NCI-H1048 (cell line): ENCODE data around the gene GLOD4.
"Not testable (repeated sequence)": the region's sequence is repeated elsewhere in the genome, so short reads cannot be mapped to it uniquely, and the experiment has no call there.

Experiments used
- DNase-seq: peaks from one replicate; lab custom pipeline; 2025; lab: John Stamatoyannopoulos, UW

Gene GLOD4, protein sequence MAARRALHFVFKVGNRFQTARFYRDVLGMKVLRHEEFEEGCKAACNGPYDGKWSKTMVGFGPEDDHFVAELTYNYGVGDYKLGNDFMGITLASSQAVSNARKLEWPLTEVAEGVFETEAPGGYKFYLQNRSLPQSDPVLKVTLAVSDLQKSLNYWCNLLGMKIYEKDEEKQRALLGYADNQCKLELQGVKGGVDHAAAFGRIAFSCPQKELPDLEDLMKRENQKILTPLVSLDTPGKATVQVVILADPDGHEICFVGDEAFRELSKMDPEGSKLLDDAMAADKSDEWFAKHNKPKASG

DNA sequence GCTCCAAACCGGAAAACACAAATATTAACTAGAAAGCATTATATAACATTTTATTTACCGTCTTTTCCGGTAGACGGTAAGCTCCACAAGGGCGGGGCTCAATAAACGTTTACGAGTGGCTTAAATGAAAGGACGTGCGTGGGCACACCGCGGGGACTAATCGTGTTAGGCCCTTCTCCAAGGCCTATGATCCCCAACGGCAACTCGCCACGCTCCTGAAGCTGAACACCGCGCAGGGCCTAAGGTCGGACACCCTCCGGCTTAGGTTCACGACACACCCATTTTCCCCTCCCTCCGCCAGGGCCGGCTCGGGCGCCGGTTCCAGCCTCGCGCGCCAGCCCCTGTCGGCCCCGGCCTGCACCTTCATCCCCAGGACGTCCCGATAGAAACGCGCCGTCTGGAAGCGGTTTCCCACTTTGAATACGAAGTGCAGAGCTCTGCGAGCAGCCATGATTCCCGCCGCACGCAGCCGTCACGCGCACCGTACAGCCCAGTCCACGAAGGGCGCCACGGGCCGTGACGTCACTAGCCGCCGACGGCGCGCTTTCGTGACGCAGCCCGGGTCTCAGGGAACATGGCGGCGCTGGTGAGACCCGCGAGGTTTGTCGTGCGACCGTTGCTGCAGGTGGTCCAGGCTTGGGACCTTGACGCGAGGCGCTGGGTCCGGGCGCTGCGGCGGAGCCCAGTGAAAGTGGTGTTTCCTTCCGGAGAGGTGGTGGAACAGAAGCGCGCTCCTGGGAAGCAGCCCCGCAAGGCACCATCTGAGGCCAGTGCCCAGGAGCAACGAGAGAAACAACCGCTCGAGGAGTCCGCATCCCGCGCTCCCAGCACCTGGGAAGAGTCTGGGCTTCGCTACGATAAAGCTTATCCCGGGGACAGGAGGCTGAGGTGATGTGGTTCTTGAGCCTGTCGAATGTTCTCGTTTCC lies at the start of gene GLOD4, which contains the start of gene MRM3:
GLOD4 (minus strand) TSS at position 476 of the 927 bp plus-strand sequence; CDS start at position 451, 25 bp downstream.
MRM3 (plus strand) TSS at position 549 of the 927 bp plus-strand sequence; CDS start at position 575, 26 bp downstream.
- peak; percentile 60 for DNase-seq

DNA sequence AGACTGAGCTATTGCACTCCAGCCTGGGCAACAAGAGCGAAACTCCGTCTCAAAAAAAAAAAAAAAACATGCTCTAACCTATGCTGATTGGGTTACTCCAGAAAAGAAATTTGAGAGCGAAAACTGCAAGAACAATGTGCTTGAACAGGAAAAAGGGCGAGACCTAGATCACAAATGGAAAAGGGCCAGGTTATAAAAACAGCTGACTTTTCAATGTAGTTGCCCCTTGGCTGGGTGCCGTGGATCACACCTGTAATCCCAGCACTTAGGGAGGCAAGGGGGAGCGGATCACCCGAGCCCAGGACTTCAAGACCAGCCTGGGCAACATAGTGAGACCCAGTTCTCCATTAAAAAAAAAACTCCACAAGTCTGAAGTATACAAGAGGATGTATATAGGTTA lies 48.9 kb upstream of the GLOD4 start:
- DNase-seq = no peak

DNA sequence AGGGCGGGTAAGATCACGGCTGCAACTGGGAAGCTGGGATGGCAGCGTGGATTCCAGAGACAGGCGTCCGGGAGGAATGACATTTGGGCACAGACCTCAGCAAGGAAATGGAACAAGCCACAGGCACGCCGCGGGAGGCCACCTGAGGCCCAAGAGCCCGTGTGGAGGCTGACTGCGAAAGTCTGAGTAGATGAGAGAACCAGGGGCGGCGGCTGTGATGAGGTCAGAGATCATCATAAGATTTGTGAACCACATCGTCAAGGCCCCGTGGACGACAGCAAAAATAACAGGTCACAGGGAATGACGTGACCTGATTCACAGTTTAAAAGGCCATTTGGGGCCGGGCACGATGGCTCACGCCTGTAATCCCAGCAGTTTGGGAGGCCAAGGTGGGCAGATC lies 48.3 kb upstream of the GLOD4 start:
- no peak for DNase-seq

DNA sequence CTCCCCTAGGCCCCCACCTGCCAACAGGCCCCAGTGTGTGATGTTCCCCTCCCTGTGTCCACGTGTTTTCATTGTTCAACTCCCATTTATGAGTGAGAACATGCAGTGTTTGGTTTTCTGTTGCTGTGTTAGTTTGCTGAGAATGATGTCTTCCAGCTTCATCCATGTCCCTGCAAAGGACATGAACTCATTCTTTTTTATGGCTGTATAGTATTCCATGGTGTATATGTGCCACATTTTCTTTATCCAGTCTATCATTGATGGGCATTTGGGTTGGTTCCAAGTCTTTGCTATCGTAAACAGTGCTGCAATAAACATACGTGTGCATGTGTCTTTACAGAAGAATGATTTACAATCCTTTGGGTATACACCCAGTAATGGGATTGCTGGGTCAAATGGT lies 47.5 kb upstream of the GLOD4 start:
- DNase-seq = not testable (repeated sequence)

DNA sequence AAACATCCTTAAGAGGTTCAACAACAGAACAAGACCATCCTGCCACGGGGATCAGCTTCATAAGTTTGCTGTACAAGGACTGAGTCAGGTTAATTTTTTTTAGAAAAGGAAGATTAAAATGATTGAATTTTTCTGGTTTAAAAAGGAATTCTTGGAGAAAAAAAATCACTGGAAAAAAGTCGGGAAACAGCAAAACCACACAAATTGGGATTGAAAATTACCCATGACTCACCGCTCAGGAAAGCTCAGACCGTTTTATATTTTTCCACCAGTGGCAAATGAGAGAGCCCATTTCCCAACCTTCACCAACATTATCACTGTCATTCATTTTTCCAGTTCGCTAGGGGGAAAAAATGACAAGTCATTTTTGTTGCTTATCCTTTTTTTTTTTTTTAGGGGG lies 46.7 kb upstream of the GLOD4 start:
- no peak for DNase-seq

DNA sequence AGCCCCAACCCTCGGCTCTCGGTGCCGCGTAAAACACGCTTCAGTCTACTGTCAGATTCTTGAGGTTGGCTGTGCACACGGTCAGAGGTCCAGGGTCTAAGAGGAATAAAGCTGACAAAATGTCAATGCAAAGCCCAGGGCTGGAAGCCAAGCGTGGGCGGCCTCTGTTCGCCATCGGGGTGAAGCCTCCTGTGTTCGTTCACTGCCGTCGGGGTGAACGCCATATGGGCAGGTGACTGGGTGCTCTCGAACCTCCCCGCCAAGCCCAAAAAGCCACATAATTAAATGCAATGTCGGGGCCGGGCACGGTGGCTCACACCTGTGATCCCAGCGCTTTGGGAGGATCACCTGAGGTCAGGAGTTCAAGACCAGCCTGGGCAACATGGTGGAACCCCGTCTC lies 44.7 kb upstream of the GLOD4 start:
- DNase-seq = no peak

DNA sequence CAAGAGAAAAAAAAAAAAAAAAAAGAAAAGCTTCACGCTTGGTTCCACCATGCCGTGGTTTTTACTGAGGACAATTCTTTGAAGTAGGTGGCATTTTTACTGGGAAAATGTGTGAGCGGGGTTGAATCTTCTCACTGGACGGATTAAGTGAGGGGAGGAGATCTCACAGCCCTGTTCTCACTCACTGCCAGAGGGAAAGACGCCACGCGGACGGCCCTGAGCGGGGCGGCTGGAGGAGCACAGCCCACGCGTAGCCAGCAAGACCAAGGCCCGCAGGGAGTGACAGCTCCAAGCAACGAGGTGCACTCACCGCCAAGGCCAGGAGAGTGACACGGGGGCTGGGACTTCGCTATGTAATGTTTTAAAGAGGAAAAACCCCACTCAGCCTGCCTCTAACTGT lies 43.1 kb upstream of the GLOD4 start:
- DNase-seq = no peak

DNA sequence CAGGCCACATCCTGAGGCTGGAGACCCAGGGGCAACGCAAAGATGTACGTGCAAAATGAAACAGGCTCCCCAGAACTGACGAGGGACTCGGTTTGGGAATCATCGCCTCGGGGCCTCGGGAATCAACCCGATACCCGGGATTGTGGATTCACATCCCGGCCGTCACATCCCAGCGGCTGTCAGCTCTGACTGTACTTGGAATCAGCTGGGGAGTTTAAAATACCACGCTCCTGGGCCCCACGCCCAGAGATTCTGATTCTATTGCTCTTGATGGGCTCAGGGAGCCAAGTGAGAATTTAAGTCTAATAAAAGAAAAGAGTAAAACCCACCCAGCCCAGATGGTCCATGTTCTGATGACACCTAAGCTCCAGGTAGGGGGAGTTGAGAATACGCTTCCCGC lies 42.3 kb upstream of the GLOD4 start:
- no peak for DNase-seq

DNA sequence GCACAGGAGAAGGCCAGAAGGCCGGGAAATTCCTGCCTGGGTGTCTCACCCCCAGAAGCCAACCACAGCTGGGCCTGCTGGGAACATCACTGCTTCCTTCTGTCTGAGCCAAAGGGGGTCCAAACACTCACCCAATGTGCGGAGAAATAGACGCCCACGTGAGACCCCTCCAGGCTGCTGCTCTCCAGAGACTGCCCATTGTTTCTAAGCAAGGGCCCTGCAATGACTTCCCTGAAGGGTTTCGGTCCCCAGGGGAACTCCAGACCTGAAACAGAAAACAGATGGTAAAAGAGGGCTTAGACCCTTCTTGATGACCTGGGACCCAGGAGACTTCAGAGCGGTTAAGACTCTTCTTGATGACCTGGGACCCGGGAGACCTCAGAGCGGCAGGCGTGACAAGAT lies 41.4 kb upstream of the GLOD4 start:
- DNase-seq = no peak

DNA sequence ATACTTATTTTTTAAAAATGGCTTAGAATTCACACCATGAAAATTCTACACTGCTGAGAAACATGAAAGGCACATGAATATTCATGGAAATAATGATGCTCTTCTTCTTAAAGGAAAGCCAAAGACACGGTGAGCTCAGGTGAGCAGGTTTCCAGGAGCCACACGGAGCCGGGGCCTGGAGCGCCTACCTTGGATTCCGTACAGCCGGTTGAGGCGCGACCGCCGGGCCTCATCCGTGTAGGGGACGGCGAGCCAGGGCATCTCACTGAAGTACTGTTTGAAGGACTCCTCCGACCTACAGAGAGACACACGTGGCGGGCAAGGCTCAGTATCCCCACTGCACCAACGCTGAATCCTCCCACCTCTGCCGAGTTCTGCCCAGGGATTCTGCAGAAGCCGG lies 37.2 kb upstream of the GLOD4 start:
- no peak for DNase-seq

DNA sequence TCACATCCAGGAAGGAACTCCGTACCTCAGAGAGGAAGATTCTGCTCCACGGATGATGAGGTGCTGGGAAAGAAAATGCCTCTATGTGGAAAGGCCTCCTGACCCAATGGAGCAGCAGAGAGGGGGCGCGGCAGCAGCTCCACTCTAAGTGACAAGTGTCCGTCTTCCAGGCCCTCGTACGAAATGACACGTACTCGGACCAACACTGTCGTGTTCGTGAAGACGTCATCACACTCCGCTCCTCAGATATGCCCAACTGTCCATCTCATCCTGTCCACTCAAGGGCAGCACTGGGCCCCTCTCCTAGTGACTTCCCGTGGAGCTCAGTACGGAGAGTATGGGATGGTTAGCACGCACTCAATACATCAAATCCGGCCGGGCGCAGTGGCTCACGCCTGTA lies 32.3 kb upstream of the GLOD4 start:
- no peak for DNase-seq

DNA sequence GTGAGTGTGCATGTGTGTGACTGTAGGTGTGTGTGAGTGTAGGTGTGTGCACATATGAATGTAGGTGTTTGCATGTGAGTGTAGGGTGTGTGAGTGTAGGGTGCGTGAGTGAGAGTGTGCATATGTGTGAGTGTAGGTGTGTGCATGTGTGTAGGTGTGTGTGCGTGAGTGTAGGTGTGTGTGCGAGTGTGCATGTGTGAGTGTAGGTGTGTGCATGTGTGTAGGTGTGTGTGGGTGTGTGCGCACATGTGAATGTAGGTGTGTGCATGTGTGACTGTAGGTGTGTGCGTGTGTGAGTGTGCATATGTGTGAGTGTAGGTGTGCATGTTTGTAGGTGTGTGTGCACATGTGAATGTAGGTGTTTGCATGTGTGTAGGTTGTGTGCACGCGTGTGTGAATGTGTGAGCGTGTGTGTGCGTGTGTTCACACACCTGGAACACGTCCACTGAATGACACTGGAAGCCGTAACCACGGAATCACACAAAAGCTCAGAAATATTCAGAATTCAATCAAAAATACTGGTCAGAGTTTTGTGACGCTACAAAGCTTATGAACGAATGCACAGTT lies 30.6 kb upstream of the GLOD4 start:
- no peak for DNase-seq

DNA sequence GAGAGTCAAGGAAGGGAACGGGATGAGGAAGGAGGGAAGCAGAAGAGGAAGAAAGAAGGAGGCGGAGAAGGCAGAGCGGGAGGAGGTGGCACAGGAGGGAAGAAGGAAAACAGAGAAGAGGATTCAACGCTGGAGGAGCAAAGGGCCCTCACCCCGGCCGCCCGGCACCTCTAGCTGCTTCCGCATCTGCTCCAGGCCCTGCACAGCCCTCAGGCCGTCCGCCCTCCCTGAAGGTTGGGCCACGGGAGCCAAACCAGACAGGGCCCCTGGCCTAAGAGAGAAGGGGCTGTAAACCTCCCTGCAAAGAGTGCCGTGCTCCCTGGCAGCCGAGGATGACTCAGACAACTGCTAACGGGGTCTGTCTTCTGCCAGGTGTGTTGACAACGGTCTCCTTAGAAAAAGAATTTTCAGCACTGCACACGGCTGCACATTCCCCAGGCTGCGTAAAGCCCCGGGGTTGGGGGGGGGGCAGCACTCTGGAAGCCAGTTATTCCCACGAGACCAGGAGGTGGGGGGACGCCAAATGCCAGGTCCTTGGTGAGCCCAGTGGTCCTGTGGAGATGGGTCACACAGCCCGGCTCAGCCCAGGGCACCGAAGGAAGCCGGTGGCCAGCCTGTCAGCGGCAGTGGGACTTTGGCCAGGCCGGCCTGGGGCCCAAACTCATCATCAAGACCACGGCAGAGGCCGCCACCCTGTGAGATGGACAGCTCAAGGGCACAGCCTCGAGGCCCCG lies 29.1 kb upstream of the GLOD4 start:
- no peak for DNase-seq

DNA sequence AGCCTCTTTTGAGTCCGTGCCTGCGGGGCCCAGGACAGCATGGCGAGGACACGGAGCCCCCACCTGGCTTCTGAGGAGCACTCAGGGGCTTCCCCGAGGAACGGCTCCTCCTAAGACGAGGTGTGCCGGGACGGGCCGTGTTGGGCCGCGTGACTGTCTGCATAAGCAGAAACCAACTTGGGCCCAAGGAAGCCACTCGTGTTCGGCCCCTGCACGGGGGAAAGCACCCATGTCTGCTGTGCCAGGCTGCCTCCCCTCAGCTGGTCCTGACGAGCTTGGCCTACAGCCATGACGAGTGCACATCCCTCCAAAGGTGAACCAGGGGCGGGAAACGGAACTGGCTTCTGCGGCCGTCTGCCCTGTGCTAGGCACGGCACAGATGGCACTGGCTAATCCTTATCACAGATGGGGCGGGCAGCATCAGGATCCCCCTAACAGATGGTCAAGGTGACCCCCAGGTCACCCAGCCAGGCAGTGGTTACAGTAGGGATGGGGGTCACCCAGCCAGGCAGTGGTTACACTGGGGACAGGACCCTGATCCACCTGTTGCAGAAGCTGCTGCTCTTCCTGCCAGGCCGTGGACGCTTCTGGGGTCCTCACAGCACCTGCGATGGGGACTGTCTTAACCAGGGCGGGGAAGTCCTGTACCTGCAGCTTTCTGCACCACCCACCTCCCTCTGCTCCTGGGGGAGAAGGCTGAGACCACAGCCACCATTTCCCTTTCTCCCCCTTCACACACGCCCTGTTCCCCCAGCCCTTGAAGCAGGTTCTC lies 25.6 kb upstream of the GLOD4 start:
- DNase-seq = no peak

DNA sequence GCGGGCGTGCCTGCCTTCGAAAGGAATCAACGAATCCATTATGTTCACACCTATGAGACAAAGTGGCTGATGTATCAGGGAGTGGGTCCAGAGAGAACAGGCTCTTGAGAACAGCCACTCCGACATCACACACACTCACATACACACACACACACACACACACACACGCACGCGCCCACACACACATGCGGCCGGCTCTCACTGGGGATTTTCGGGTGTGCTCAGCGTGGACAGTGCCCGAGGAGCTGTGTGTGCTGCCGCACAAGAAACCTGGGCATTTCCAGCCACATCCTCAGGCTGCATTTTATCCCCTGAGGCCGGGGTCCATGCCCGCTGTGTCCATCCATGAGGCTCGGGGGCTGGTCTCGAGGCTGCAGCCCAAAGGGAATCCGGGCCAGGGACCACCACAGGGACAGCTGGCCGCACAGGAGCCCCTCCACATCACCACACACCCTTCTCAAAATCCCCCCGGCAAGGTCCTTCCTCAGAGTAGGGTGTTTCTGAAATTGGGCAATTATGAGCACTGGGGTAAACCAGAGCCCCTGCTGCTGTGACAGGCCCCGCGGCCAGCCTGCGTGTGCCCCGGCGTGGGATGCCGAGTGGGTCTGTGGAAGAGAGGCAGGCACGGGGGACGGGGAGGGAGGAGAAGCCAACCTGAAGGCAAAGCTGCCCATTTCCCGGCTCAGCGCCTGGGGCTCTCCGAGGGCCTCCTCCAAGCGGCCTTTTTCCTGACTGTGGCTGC lies 24.9 kb upstream of the GLOD4 start:
- no peak for DNase-seq

DNA sequence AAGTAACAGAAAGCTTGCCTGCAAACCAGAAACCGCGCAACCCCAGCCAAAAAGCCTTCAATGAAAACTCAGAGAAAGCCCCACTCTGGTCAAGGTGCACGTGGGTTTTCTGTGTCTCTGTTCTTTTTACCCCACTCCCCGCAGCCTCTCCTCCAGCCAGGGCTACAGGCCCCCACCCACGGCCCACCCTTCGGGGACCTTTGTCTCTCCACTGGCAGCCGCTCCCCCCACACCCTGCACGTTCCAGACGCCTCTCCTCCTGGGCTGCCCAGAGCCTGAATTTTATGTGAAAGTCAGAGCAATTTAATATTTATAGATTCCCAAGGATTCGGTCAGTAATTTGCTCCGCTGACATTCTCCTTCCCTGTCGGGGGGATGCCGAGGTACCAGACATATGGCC lies 24.3 kb upstream of the GLOD4 start:
- DNase-seq = no peak

DNA sequence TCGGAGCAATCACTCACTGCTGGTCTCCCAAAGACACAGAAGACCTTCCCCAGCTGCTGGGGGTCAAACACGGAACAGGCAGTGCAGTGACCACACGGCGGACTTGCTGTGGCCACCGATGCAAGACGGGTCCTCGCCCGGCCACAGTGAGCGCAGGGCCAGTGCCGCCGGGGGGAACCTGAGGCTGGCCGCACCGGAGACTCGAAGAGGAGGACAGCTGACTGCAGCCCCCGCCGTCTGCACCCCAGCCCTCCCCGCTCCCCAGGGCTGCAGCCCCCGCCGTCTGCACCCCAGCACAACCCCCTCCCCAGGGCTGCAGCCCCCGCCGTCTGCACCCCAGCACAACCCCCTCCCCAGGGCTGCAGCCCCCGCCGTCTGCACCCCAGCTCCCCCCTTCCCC lies 23.8 kb upstream of the GLOD4 start:
- DNase-seq = not testable (repeated sequence)

DNA sequence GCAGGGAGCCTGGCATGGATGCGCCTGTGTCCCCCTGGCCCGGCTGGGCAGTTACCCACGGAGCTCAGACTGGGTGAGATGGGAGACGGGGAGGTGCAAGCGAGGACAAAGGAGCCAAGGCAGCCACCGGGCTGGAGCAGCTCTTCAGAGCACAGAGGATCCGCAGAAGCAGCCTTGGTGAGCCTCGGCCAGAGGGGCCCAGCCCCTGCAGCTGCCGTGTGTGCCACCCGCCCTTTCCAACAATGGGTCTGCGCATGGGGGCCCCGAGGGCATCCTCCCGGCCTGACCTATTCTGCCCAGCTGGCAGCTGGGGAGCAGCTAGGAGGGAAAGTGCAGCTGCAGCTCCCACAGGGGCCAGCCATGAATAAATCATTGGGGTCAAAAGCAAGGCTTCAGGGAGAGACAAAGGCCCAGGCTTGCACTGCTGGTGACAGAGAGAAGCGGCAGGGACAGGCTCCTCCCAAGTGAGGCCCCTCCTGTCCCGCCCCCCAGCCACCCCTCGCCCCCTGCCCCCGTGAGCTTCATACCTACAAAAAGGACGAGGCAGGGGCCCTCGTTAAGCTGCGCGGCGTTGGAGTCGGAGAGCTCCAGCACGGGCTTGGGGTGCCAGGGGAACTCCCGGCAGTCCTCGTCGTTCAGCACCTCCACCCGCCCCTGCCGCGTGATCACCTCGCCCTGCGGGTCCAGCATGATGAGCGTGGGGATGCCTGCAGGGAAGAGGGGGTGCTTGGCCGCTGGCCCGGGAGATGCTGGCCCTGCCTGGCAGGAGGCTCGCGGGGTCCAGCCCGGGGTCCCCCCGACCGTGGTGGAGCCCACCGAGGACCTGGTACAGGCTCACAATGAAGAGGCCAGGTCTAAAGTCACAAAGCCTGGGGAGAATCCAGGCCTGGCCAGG lies 22.7 kb upstream of the GLOD4 start:
- DNase-seq = no peak
